ENCODE results near the gene STUM. TPM values are rescaled to one million over a fixed set of nuclear protein-coding genes. Genes with fewer than 3 reads are reported as not detected.
A peak's percentile ranks its signal among the peaks of the same experiment; 100 is the strongest.
"Not testable (repeated sequence)": the region's sequence is repeated elsewhere in the genome, so short reads cannot be mapped to it uniquely, and the experiment has no call there.

The STUM gene
- total and polyA plus RNA-seq, 4 donors, result 0.13 to 3.0 (median 1.7) TPM

GRCh38 chr1:226611301-226611700, 62.7 kb downstream of the STUM start:
- Histone ChIP-seq H3K27ac (ENCODE audit: low read depth in 1 of 2, low read length in 2 of 2) (no peak overlapping the region), H3K4me3 (ENCODE audit: low read length in 2 of 2) (no peak overlapping the region), H3K9me3 (ENCODE audit: control insufficient read depth, low read length) (no peaks in the 10 kb centered on the region), H3K4me1 (ENCODE audit: control insufficient read depth in 1 of 2, insufficient read depth in 2 of 2, low read length in 2 of 2) (no peaks in the 10 kb centered on the region), H3K36me3 (ENCODE audit: control insufficient read depth in 1 of 2, insufficient read depth in 2 of 2, low read length in 1 of 2) (no peaks in the 10 kb centered on the region), H3K27me3 (ENCODE audit: control insufficient read depth in 1 of 2, insufficient read depth in 2 of 2, low read length in 1 of 2) (no peaks in the 10 kb centered on the region)
- intact Hi-C loops (cut with DNase I), result loop anchor here in 1 of 2 donors (2.0 kb wide), 1 partner anchor 64 kb away; no protein-coding TSS in a partner anchor
- 48 to 60% methylated on average over 8 of the region's 8 CpGs for WGBS, 2 donors
- peak in 1 of 2 donors; percentile 13 for DNase-seq
- ATAC-seq (ENCODE audit: low FRiP score), result no peak

GRCh38 chr1:226611980-226612379, 63.4 kb downstream of the STUM start:
- not testable (repeated sequence) for ATAC-seq (ENCODE audit: low FRiP score); H3K36me3 ChIP-seq (ENCODE audit: control insufficient read depth in 1 of 2, insufficient read depth in 2 of 2, low read length in 1 of 2); H3K4me1 ChIP-seq (ENCODE audit: control insufficient read depth in 1 of 2, insufficient read depth in 2 of 2, low read length in 2 of 2); H3K27me3 ChIP-seq (ENCODE audit: control insufficient read depth in 1 of 2, insufficient read depth in 2 of 2, low read length in 1 of 2); H3K9me3 ChIP-seq (ENCODE audit: control insufficient read depth, low read length); H3K4me3 ChIP-seq (ENCODE audit: low read length in 2 of 2); H3K27ac ChIP-seq (ENCODE audit: low read depth in 1 of 2, low read length in 2 of 2)
- 74 to 75% methylated on average over 6 of the region's 6 CpGs for WGBS, 2 donors
- peak in 1 of 2 donors; percentile 19 for DNase-seq
- intact Hi-C loops (cut with DNase I), result loop anchor here in 1 of 2 donors (2.0 kb wide), 1 partner anchor 65 kb away; no protein-coding TSS in a partner anchor

- no peak overlapping the region for H3K27ac ChIP-seq (ENCODE audit: low read depth in 1 of 2, low read length in 2 of 2)
- no peaks in the 10 kb centered on the region for H3K27me3 ChIP-seq (ENCODE audit: control insufficient read depth in 1 of 2, insufficient read depth in 2 of 2, low read length in 1 of 2)
- peak in 1 of 2 donors; percentile 31 for DNase-seq
- no peaks in the 10 kb centered on the region for H3K9me3 ChIP-seq (ENCODE audit: control insufficient read depth, low read length)
- no peaks in the 10 kb centered on the region for H3K36me3 ChIP-seq (ENCODE audit: control insufficient read depth in 1 of 2, insufficient read depth in 2 of 2, low read length in 1 of 2)
- no peak for ATAC-seq (ENCODE audit: low FRiP score)
- no peak overlapping the region for H3K4me3 ChIP-seq (ENCODE audit: low read length in 2 of 2)
- H3K4me1 ChIP-seq (ENCODE audit: control insufficient read depth in 1 of 2, insufficient read depth in 2 of 2, low read length in 2 of 2), result no peaks in the 10 kb centered on the region
- intact Hi-C loops (cut with DNase I), result no loop called here
- WGBS, 2 donors, result 88 to 91% methylated on average over 9 of the region's 9 CpGs
Measured at GRCh38 chr1:226615876-226616275, 67.3 kb downstream of the STUM start.

- intact Hi-C loops (cut with DNase I), result no loop called here
- DNase-seq, result no peak
Measured at GRCh38 chr1:226616636-226617035, 68.1 kb downstream of the STUM start.

GRCh38 chr1:226617109-226617508, 68.5 kb downstream of the STUM start:
- no peak for ATAC-seq (ENCODE audit: low FRiP score)
- Histone ChIP-seq H3K4me3 (ENCODE audit: low read length in 2 of 2) (no peak overlapping the region), H3K27ac (ENCODE audit: low read depth in 1 of 2, low read length in 2 of 2) (no peak overlapping the region), H3K36me3 (ENCODE audit: control insufficient read depth in 1 of 2, insufficient read depth in 2 of 2, low read length in 1 of 2) (no peaks in the 10 kb centered on the region), H3K4me1 (ENCODE audit: control insufficient read depth in 1 of 2, insufficient read depth in 2 of 2, low read length in 2 of 2) (no peaks in the 10 kb centered on the region), H3K9me3 (ENCODE audit: control insufficient read depth, low read length) (no peaks in the 10 kb centered on the region), H3K27me3 (ENCODE audit: control insufficient read depth in 1 of 2, insufficient read depth in 2 of 2, low read length in 1 of 2) (no peaks in the 10 kb centered on the region)
- intact Hi-C loops (cut with DNase I), result no loop called here
- 92% methylated on average over 8 of the region's 8 CpGs for whole genome bisulfite sequencing, 2 donors
- peak in 1 of 2 donors; percentile 27 for DNase-seq

More at GRCh38 chr1:226616636-226617035, 68.1 kb downstream of the STUM start:
- H3K9me3 ChIP-seq (ENCODE audit: control insufficient read depth, low read length), result no peaks in the 10 kb centered on the region
- WGBS, 2 donors, result 75 to 89% methylated on average over 1 of the region's 1 CpG
- no peak overlapping the region for H3K4me3 ChIP-seq (ENCODE audit: low read length in 2 of 2)
- H3K4me1 ChIP-seq (ENCODE audit: control insufficient read depth in 1 of 2, insufficient read depth in 2 of 2, low read length in 2 of 2), result no peaks in the 10 kb centered on the region
- no peaks in the 10 kb centered on the region for H3K27me3 ChIP-seq (ENCODE audit: control insufficient read depth in 1 of 2, insufficient read depth in 2 of 2, low read length in 1 of 2)
- no peaks in the 10 kb centered on the region for H3K36me3 ChIP-seq (ENCODE audit: control insufficient read depth in 1 of 2, insufficient read depth in 2 of 2, low read length in 1 of 2)
- H3K27ac ChIP-seq (ENCODE audit: low read depth in 1 of 2, low read length in 2 of 2), result no peak overlapping the region
- ATAC-seq (ENCODE audit: low FRiP score), result no peak

GRCh38 chr1:226617719-226618118, 69.2 kb downstream of the STUM start:
- ATAC-seq (ENCODE audit: low FRiP score); H3K36me3 ChIP-seq (ENCODE audit: control insufficient read depth in 1 of 2, insufficient read depth in 2 of 2, low read length in 1 of 2); H3K9me3 ChIP-seq (ENCODE audit: control insufficient read depth, low read length); H3K4me1 ChIP-seq (ENCODE audit: control insufficient read depth in 1 of 2, insufficient read depth in 2 of 2, low read length in 2 of 2); H3K27ac ChIP-seq (ENCODE audit: low read depth in 1 of 2, low read length in 2 of 2); H3K27me3 ChIP-seq (ENCODE audit: control insufficient read depth in 1 of 2, insufficient read depth in 2 of 2, low read length in 1 of 2); intact Hi-C loops (cut with DNase I); H3K4me3 ChIP-seq (ENCODE audit: low read length in 2 of 2): not testable (repeated sequence)
- WGBS, 2 donors, result 98 to 100% methylated on average over 1 of the region's 1 CpG
- DNase-seq, result peak in 1 of 2 donors; percentile 15

- Histone ChIP-seq H3K27me3 (ENCODE audit: control insufficient read depth in 1 of 2, insufficient read depth in 2 of 2, low read length in 1 of 2) (no peaks in the 10 kb centered on the region), H3K4me1 (ENCODE audit: control insufficient read depth in 1 of 2, insufficient read depth in 2 of 2, low read length in 2 of 2) (no peaks in the 10 kb centered on the region), H3K9me3 (ENCODE audit: control insufficient read depth, low read length) (peaks cover 2% of the 10 kb centered on the region), H3K27ac (ENCODE audit: low read depth in 1 of 2, low read length in 2 of 2) (no peak overlapping the region), H3K4me3 (ENCODE audit: low read length in 2 of 2) (no peak overlapping the region), H3K36me3 (ENCODE audit: control insufficient read depth in 1 of 2, insufficient read depth in 2 of 2, low read length in 1 of 2) (no peaks in the 10 kb centered on the region)
- 87 to 92% methylated on average over 5 of the region's 5 CpGs for WGBS, 2 donors
- ATAC-seq (ENCODE audit: low FRiP score) (peak; percentile 22), DNase-seq (peak in 1 of 2 donors; percentile 34)
- intact Hi-C loops (cut with DNase I), result no loop called here
Measured at GRCh38 chr1:226618380-226618779, 69.8 kb downstream of the STUM start.

- Histone ChIP-seq H3K4me1 (ENCODE audit: control insufficient read depth in 1 of 2, insufficient read depth in 2 of 2, low read length in 2 of 2) (no peaks in the 10 kb centered on the region), H3K36me3 (ENCODE audit: control insufficient read depth in 1 of 2, insufficient read depth in 2 of 2, low read length in 1 of 2) (no peaks in the 10 kb centered on the region), H3K27ac (ENCODE audit: low read depth in 1 of 2, low read length in 2 of 2) (no peak overlapping the region), H3K9me3 (ENCODE audit: control insufficient read depth, low read length) (peaks cover 2% of the 10 kb centered on the region), H3K4me3 (ENCODE audit: low read length in 2 of 2) (no peak overlapping the region), H3K27me3 (ENCODE audit: control insufficient read depth in 1 of 2, insufficient read depth in 2 of 2, low read length in 1 of 2) (no peaks in the 10 kb centered on the region)
- DNase-seq (peak in 1 of 2 donors; percentile 56), ATAC-seq (ENCODE audit: low FRiP score) (no peak)
- intact Hi-C loops (cut with DNase I), result no loop called here
- 90 to 92% methylated on average over 7 of the region's 7 CpGs for WGBS, 2 donors
Measured at GRCh38 chr1:226619031-226619430, 70.5 kb downstream of the STUM start.

- ATAC-seq (ENCODE audit: low FRiP score) (no peak), DNase-seq (no peak)
- H3K36me3 ChIP-seq (ENCODE audit: control insufficient read depth in 1 of 2, insufficient read depth in 2 of 2, low read length in 1 of 2), result no peaks in the 10 kb centered on the region
- intact Hi-C loops (cut with DNase I), result no loop called here
- H3K9me3 ChIP-seq (ENCODE audit: control insufficient read depth, low read length), result peaks cover 2% of the 10 kb centered on the region
- no peaks in the 10 kb centered on the region for H3K27me3 ChIP-seq (ENCODE audit: control insufficient read depth in 1 of 2, insufficient read depth in 2 of 2, low read length in 1 of 2)
- H3K4me1 ChIP-seq (ENCODE audit: control insufficient read depth in 1 of 2, insufficient read depth in 2 of 2, low read length in 2 of 2), result no peaks in the 10 kb centered on the region
- no peak overlapping the region for H3K27ac ChIP-seq (ENCODE audit: low read depth in 1 of 2, low read length in 2 of 2)
- no peak overlapping the region for H3K4me3 ChIP-seq (ENCODE audit: low read length in 2 of 2)
Measured at GRCh38 chr1:226622012-226622411, 73.4 kb downstream of the STUM start.
